Measurements from ENCODE around the gene ERCC6. TPM values are rescaled to one million over a fixed set of nuclear protein-coding genes. Genes with fewer than 3 reads are reported as not detected.

ERCC6 gene
- total and polyA plus RNA-seq, 10 of the 15 experiments (the other 5 are each of a cell fraction or from before 2014, with no cell fraction given): 4.3 to 15.6 (median 7.8) TPM

DNA sequence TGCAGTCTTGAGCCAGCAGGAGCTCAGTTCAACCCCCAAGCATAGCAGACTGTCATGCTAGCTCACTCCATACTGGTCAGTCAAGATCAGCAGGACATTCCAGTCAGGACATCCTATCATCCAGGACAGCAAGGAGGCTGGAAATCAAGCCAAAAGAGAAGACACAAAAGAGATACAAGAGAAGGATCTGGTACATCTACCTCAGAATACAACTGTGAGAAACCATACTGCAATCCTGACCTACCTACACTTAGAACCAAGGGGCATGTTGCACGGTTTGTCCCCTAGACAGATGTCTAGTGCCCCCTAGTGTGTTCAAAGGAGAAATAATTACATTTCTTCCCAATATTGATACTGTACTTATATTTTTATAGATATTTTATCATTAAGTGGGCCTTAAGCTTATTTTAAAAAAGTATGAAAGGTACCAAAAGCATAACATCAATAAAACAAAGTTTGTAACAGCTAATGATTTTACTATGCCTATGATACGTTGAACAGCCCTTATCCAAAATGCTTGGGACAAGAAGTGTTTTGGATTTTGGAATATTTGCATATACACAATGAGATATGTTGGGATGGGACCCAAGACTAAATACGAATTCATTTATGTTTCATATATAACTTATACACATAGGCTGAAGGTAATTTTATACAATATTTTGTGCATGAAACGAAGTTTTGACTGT, 26.7 kb downstream of the ERCC6 start:
- no peaks in the 10 kb centered on the region for H3K27me3 ChIP-seq (replicated peaks in 1 of 2; ENCODE audit: control insufficient read depth in 2 of 2, insufficient read depth in 2 of 2, low read length in 1 of 2)
- no peaks in the 10 kb centered on the region; a peak in 1 of 4 replicates for H3K36me3 ChIP-seq (ENCODE audit: control insufficient read depth in 2 of 2, insufficient read depth in 2 of 2, low read length in 1 of 2)
- RAD21 ChIA-PET (ENCODE audit: unreplicated experiment): interaction anchor here (0.6 to 5.7 kb wide), 8 partner anchors 10 to 854 kb away, joined by 3 to 55 read pairs (median 3); no protein-coding TSS in a partner anchor
- BruUV-seq (replicated peaks): no TSS peak
- SMC1A ChIA-PET (ENCODE audit: uncharacterized antibody, unreplicated experiment): interaction anchor here (0.7 to 3.6 kb wide), 16 partner anchors 10 to 855 kb away, joined by 3 to 61 read pairs (median 4); no protein-coding TSS in a partner anchor
- no peaks in the 10 kb centered on the region for H3K79me2 ChIP-seq (ENCODE audit: control insufficient read depth, insufficient read depth, low read length)
- TF ChIP-seq RELB (IDR thresholded peaks at IDR 0.05; ENCODE audit: low read depth) (no peak), CTCF (IDR thresholded peaks at IDR 0.05 in 2 of 3, conservative IDR thresholded peaks at IDR 0.05 in 1 of 3; ENCODE audit: control insufficient read depth in 2 of 3, extremely low read depth in 1 of 3, insufficient read depth in 1 of 3, low read depth in 3 of 3, low read length in 3 of 3) (peak; percentile 60 to 77 (median 64)), RAD21 (IDR thresholded peaks at IDR 0.05; ENCODE audit: insufficient read depth, low read depth, low read length) (peak; percentile 76), SMC3 (IDR thresholded peaks at IDR 0.05; ENCODE audit: borderline replicate concordance, low read length) (peak; percentile 57; the same call in 1 of the 2 replicates), ZBTB33 (IDR thresholded peaks at IDR 0.05) (no peak)
- peak; percentile 89 for ATAC-seq
- no peaks in the 10 kb centered on the region for H3K9me3 ChIP-seq (replicated peaks; ENCODE audit: control insufficient read depth, insufficient read depth, low read length)
- 51% methylated on average over 4 of the region's 4 CpGs for WGBS (ENCODE audit: insufficient coverage, insufficient replicate concordance, low lambda C conversion rate, missing lambda C conversion rate)
- H3K4me3 ChIP-seq: no peak overlapping the region
- intact Hi-C loops (cut with micrococcal nuclease; ENCODE audit: unreplicated experiment): loop anchor here (1.0 to 10.0 kb wide), 5 partner anchors 105 to 957 kb away; no protein-coding TSS in a partner anchor
- H3K9ac ChIP-seq (ENCODE audit: control insufficient read depth, insufficient read depth, low read length): no peak overlapping the region
- CTCF ChIA-PET: interaction anchor here (0.6 to 6.0 kb wide), 37 partner anchors 10 to 854 kb away, joined by 3 to 190 read pairs (median 4); no protein-coding TSS in a partner anchor
- H3K27ac ChIP-seq (ENCODE audit: control insufficient read depth, insufficient read depth): no peak overlapping the region
- POLR2A ChIA-PET: interaction anchor here (1.3 kb wide), 1 partner anchor 104 kb away, joined by 4 read pairs; no protein-coding TSS in a partner anchor
- H3K4me1 ChIP-seq (ENCODE audit: control insufficient read depth, insufficient read depth, low read length): no peaks in the 10 kb centered on the region; the same call in 1 of the 2 replicates
- in situ Hi-C loops (cut with MboI): loop anchor here (25.0 kb wide), 1 partner anchor 775 kb away; no protein-coding TSS in a partner anchor
- H4K20me1 ChIP-seq (ENCODE audit: control insufficient read depth, insufficient read depth): no peaks in the 10 kb centered on the region
- H3K4me2 ChIP-seq (ENCODE audit: control insufficient read depth, insufficient read depth): no peak overlapping the region
- FAIRE-seq: peak; percentile 65
- H2AFZ ChIP-seq (ENCODE audit: control insufficient read depth, low read depth, low read length): no peak overlapping the region
- no peak for DNase-seq (ENCODE audit: low read depth, low spot score)

Measured in GM12878 (cell line).